Endothelial cell of umbilical vein (primary cell): Measurements from ENCODE around the gene DENND1A. TPM values are rescaled to one million over a fixed set of nuclear protein-coding genes. Genes with fewer than 3 reads are reported as not detected.

Experiments
- BruUV-seq: library from RNA; stranded (reverse); fragments of 400-500 nt; replicated peaks from 2 replicates; lab custom pipeline; 2021; lab: Mats Ljungman, UMichigan
- CTCF ChIA-PET: fragments of 300-600, 350-600 bp; sonication (Branson Sonifier 250); formaldehyde crosslinking; loops from one replicate; lab custom pipeline; 2021; ENCODE audit warnings: antibody characterized with exemption, inconsistent platforms; lab: Charles Lee
- POLR2A ChIA-PET: fragments of 300-600, 350-600 bp; sonication (Branson Sonifier 250); formaldehyde crosslinking; loops from one replicate; lab custom pipeline; 2021; ENCODE audit warnings: antibody characterized with exemption, inconsistent platforms; lab: Charles Lee
- DNase-seq: peaks from one replicate; pipeline ENCODE4 v3.0.0-alpha.2; 2011; ENCODE audit warnings: low read depth, low spot score
- FAIRE-seq: peaks from 2 replicates; lab custom pipeline; 2011; peaks lifted over from hg19 to GRCh38; lab: Jason Lieb, UNC
- H2AFZ ChIP-seq: 2 replicates; pipeline ENCODE4 v1.6.0; 2012; ENCODE audit warnings: low read depth, low read length, control low read depth, inconsistent platforms
- H3K27ac ChIP-seq: 2 replicates; pipeline ENCODE4 v1.5.1; 2011; ENCODE audit warnings: low read depth, mild to moderate bottlenecking, control low read depth, low read length, moderate library complexity; ENCODE audit not compliant: insufficient read depth
- H3K27me3 ChIP-seq, 2 experiments: 2 replicates each; pipeline versions ENCODE4 v1.6.0 to v1.6.1; 2011; ENCODE audit warnings: low read length in 2 of 2, mixed read lengths in 1 of 2; ENCODE audit not compliant: control insufficient read depth in 2 of 2, insufficient read depth in 2 of 2
- H3K36me3 ChIP-seq, 2 experiments: 2 replicates in 1 of 2; 3 replicates in 1 of 2; pipeline ENCODE4 v1.5.1; 2011; ENCODE audit warnings: low read length in 2 of 2, mild to moderate bottlenecking in 1 of 2, moderate library complexity in 1 of 2; ENCODE audit not compliant: control insufficient read depth in 2 of 2, insufficient read depth in 2 of 2; ENCODE audit errors: extremely low read depth in 1 of 2
- H3K4me1 ChIP-seq: 3 replicates; pipeline ENCODE4 v1.5.1; 2011; ENCODE audit warnings: mild to moderate bottlenecking, low read length; ENCODE audit not compliant: control insufficient read depth, insufficient read depth; ENCODE audit errors: extremely low read depth
- H3K4me2 ChIP-seq: 2 replicates; pipeline ENCODE4 v1.6.1; 2011; ENCODE audit warnings: low read length, control low read depth, mixed read lengths; ENCODE audit not compliant: insufficient read depth
- H3K4me3 ChIP-seq, 3 experiments: fragments of 200-600 bp in 1 of 3; sonication (generic), shearing (Covaris generic) in 1 of 3; replicated peaks in 1 of 3; 2 replicates each; pipeline ENCODE4 v1.5.1; 2011 to 2016; ENCODE audit warnings: control low read depth in 3 of 3, low read length in 3 of 3, mild to moderate bottlenecking in 2 of 3, inconsistent platforms in 1 of 3, low read depth in 1 of 3, moderate library complexity in 1 of 3; ENCODE audit not compliant: insufficient read depth in 1 of 3
- H3K79me2 ChIP-seq: 2 replicates; pipeline ENCODE4 v1.6.0; 2012; ENCODE audit warnings: low read length, inconsistent platforms; ENCODE audit not compliant: control insufficient read depth, insufficient read depth
- H3K9ac ChIP-seq: replicated peaks from 2 replicates; pipeline ENCODE3; 2011; ENCODE audit warnings: low read length, control low read depth; ENCODE audit not compliant: insufficient read depth; ENCODE audit errors: extremely low read depth
- H3K9me1 ChIP-seq: replicated peaks from 3 replicates; pipeline ENCODE4 v1.6.0; 2011; ENCODE audit warnings: mild to moderate bottlenecking, low read length; ENCODE audit not compliant: control insufficient read depth, insufficient read depth; ENCODE audit errors: extremely low read depth
- H3K9me3 ChIP-seq: replicated peaks from 2 replicates; pipeline ENCODE4 v1.5.1; 2012; ENCODE audit warnings: low read length, inconsistent platforms; ENCODE audit not compliant: control insufficient read depth, insufficient read depth
- H4K20me1 ChIP-seq: replicated peaks from 2 replicates; pipeline ENCODE3; 2011; ENCODE audit warnings: mild to moderate bottlenecking, low read length; ENCODE audit not compliant: control insufficient read depth, insufficient read depth; ENCODE audit errors: extremely low read depth
- EZH2 ChIP-seq: IDR thresholded peaks from 2 replicates; pipeline ENCODE4 v1.6.1; 2012; ENCODE audit warnings: borderline replicate concordance, low read depth, mild to moderate bottlenecking, moderate library complexity, low read length, inconsistent platforms; ENCODE audit not compliant: severe bottlenecking
- FOS ChIP-seq: IDR thresholded peaks from 2 replicates; pipeline ENCODE4 v1.6.1; 2011; ENCODE audit warnings: mild to moderate bottlenecking, low read length, moderate library complexity, borderline replicate concordance; ENCODE audit not compliant: insufficient read depth
- GATA2 ChIP-seq: IDR thresholded peaks from 2 replicates; pipeline ENCODE4 v1.7.0; 2011; ENCODE audit warnings: low read depth, mild to moderate bottlenecking, moderate library complexity, mixed read lengths, low read length; ENCODE audit not compliant: insufficient read length, insufficient read depth
- JUN ChIP-seq: IDR thresholded peaks from 2 replicates; pipeline ENCODE4 v1.6.1; 2011; ENCODE audit warnings: borderline replicate concordance, low read depth; ENCODE audit not compliant: insufficient read length, insufficient read depth
- MYC ChIP-seq: IDR thresholded peaks from one replicate; pipeline ENCODE4 v1.6.1; 2011; ENCODE audit warnings: mild to moderate bottlenecking, low read depth, low read length
- POLR2AphosphoS5 ChIP-seq: IDR thresholded peaks from 2 replicates; pipeline ENCODE4 v1.6.1; 2012; ENCODE audit warnings: low read depth, mild to moderate bottlenecking, control low read depth, low read length, moderate library complexity; ENCODE audit not compliant: insufficient read depth
- dilution Hi-C: fragments of 300-500 bp; cut with MboI; formaldehyde crosslinking; loops from one replicate; pipeline ENCODE4 v1.15.0; 2019; ENCODE audit warnings: low sequenced_read_pairs; ENCODE audit not compliant: extremely low pct_ligation_motif_present
- intact Hi-C: fragments of 100-400 bp; cut with micrococcal nuclease; formaldehyde crosslinking; loops from one replicate; pipeline ENCODE4 v1.10.0; 2022
- polyA plus RNA-seq, 4 experiments: library from polyadenylated mRNA; depleted of rRNA in 3 of 4; stranded (reverse) in 3 of 4; unstranded in 1 of 4; fragments of >200 nt; gene quantifications; 2 replicates each; pipeline versions ENCODE4 v1.2.1 to v1.2.3, GENCODE V29; 2011 to 2012; ENCODE audit warnings: missing spikeins in 1 of 4
- total RNA-seq: library from RNA; stranded (reverse); gene quantifications from 2 replicates; pipeline ENCODE4 v1.2.3, GENCODE V29; 2021
- TF ChIP-seq, protein P1 (sequence below), 2 donors: IDR thresholded peaks; 1 replicate in 1 of 2; 2 replicates in 1 of 2; pipeline ENCODE4 v1.5.1; 2011; ENCODE audit warnings: low read length in 2 of 2, mild to moderate bottlenecking in 2 of 2, moderate library complexity in 2 of 2, control low read depth in 1 of 2, inconsistent platforms in 1 of 2, low read depth in 1 of 2; ENCODE audit not compliant: insufficient read depth in 1 of 2; ENCODE audit errors: extremely low read depth in 1 of 2
- TF ChIP-seq, protein P2 (sequence below): IDR thresholded peaks from 2 replicates; pipeline ENCODE4 v1.6.1; 2011; ENCODE audit not compliant: insufficient read depth, insufficient read length

The DENND1A gene
- total and polyA plus RNA-seq, 2 donors (not counting 3 experiments of a cell fraction or from before 2014, with no cell fraction given) = 18.5 to 24.5 TPM

GRCh38 chr9:123679330-123679987, 250.5 kb downstream of the DENND1A start:
- H3K27ac ChIP-seq = no peak overlapping the region
- no peak overlapping the region for H3K9ac ChIP-seq
- H3K27me3 ChIP-seq = no peaks in the 10 kb centered on the region
- CTCF ChIA-PET = no interaction called here
- no peaks in the 10 kb centered on the region for H3K4me1 ChIP-seq
- no peaks in the 10 kb centered on the region for H3K36me3 ChIP-seq
- intact Hi-C loops = no loop called here
- dilution Hi-C loops = no loop called here
- no peaks in the 10 kb centered on the region for H3K79me2 ChIP-seq
- POLR2A ChIA-PET = no interaction called here
- no peak overlapping the region for H3K4me2 ChIP-seq
- no TSS peak for BruUV-seq
- no peak for FAIRE-seq
- no peak overlapping the region for H2AFZ ChIP-seq
- DNase-seq = no peak
- no peaks in the 10 kb centered on the region for H3K9me1 ChIP-seq
- no peak overlapping the region for H3K4me3 ChIP-seq
- H3K9me3 ChIP-seq = no peaks in the 10 kb centered on the region
- no peak for TF ChIP-seq JUN
- TF ChIP-seq MYC = no peak
- no peak for TF ChIP-seq GATA2
- no peak for TF ChIP-seq POLR2AphosphoS5
- no peak for TF ChIP-seq FOS
- TF ChIP-seq, protein P1, sequence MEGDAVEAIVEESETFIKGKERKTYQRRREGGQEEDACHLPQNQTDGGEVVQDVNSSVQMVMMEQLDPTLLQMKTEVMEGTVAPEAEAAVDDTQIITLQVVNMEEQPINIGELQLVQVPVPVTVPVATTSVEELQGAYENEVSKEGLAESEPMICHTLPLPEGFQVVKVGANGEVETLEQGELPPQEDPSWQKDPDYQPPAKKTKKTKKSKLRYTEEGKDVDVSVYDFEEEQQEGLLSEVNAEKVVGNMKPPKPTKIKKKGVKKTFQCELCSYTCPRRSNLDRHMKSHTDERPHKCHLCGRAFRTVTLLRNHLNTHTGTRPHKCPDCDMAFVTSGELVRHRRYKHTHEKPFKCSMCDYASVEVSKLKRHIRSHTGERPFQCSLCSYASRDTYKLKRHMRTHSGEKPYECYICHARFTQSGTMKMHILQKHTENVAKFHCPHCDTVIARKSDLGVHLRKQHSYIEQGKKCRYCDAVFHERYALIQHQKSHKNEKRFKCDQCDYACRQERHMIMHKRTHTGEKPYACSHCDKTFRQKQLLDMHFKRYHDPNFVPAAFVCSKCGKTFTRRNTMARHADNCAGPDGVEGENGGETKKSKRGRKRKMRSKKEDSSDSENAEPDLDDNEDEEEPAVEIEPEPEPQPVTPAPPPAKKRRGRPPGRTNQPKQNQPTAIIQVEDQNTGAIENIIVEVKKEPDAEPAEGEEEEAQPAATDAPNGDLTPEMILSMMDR (IDR thresholded peaks at IDR 0.05; ENCODE audit: extremely low read depth in 1 of 2, insufficient read depth in 1 of 2, low read depth in 1 of 2, low read length in 2 of 2) = no peak
- no peak for TF ChIP-seq EZH2
- TF ChIP-seq, protein P2, sequence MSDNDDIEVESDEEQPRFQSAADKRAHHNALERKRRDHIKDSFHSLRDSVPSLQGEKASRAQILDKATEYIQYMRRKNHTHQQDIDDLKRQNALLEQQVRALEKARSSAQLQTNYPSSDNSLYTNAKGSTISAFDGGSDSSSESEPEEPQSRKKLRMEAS = no peak
- no peaks in the 10 kb centered on the region for H4K20me1 ChIP-seq
